GM12878 (cell line): Measurements from ENCODE around the gene MAN2B2. TPM values are rescaled to one million over a fixed set of nuclear protein-coding genes. Genes with fewer than 3 reads are reported as not detected.

Experiments used
- ATAC-seq: fragments of 200-7000 bp; cut with Tn5 transposase; 3 replicates; pipeline ENCODE4 v1.9.1; 2020; ENCODE audit warnings: mild to moderate bottlenecking, moderate library complexity
- BruUV-seq: library from RNA; stranded (reverse); fragments of 400-500 nt; replicated peaks from 2 replicates; lab custom pipeline; 2021; lab: Mats Ljungman, UMichigan
- CTCF ChIA-PET: fragments of 300-600 bp; sonication (Branson Sonifier 250); formaldehyde crosslinking; extraction: SDS; loops from one replicate; lab custom pipeline; 2021; ENCODE audit warnings: inconsistent platforms; lab: Yijun Ruan, JAX
- POLR2A ChIA-PET: fragments of 350-600 bp; formaldehyde crosslinking; extraction: SDS; loops from one replicate; lab custom pipeline; 2021; ENCODE audit warnings: inconsistent platforms; lab: Charles Lee
- RAD21 ChIA-PET: fragments of 300-600 bp; sonication (Branson Sonifier 250); formaldehyde crosslinking; loops from one replicate; lab custom pipeline; 2023; ENCODE audit warnings: antibody characterized with exemption; ENCODE audit not compliant: unreplicated experiment; lab: Charles Lee
- SMC1A ChIA-PET: fragments of 300-600 bp; sonication (Branson Sonifier 250); formaldehyde crosslinking; loops from one replicate; lab custom pipeline; 2023; ENCODE audit not compliant: unreplicated experiment, uncharacterized antibody; lab: Charles Lee
- DNase-seq: peaks from one replicate; pipeline ENCODE4 v3.0.0-alpha.2; 2011; ENCODE audit warnings: low read depth, low spot score
- FAIRE-seq: peaks from 3 replicates; lab custom pipeline; 2011; peaks lifted over from hg19 to GRCh38; lab: Jason Lieb, UNC
- H2AFZ ChIP-seq: 2 replicates; pipeline ENCODE4 v1.6.0; 2011; ENCODE audit warnings: low read depth, low read length, control low read depth; ENCODE audit not compliant: control insufficient read depth
- H3K27ac ChIP-seq: 2 replicates; pipeline ENCODE4 v1.5.1; 2011; ENCODE audit warnings: control low read depth; ENCODE audit not compliant: control insufficient read depth, insufficient read depth
- H3K27me3 ChIP-seq, 2 experiments: replicated peaks in 1 of 2; 2 replicates each; pipeline versions ENCODE4 v1.6.0 to v1.6.1; 2011; ENCODE audit warnings: low read length in 1 of 2; ENCODE audit not compliant: control insufficient read depth in 2 of 2, insufficient read depth in 2 of 2
- H3K36me3 ChIP-seq, 2 experiments: 2 replicates each; pipeline ENCODE4 v1.5.1; 2011; ENCODE audit warnings: low read length in 1 of 2; ENCODE audit not compliant: control insufficient read depth in 2 of 2, insufficient read depth in 2 of 2
- H3K4me1 ChIP-seq: 2 replicates; pipeline ENCODE4 v1.6.1; 2011; ENCODE audit warnings: mild to moderate bottlenecking, low read length, moderate library complexity, mixed read lengths; ENCODE audit not compliant: control insufficient read depth, insufficient read depth
- H3K4me2 ChIP-seq: 2 replicates; pipeline ENCODE4 v1.6.0; 2011; ENCODE audit warnings: control low read depth; ENCODE audit not compliant: control insufficient read depth, insufficient read depth
- H3K4me3 ChIP-seq: fragments of 200-600 bp; sonication (generic); 2 replicates; pipeline ENCODE4 v1.5.1; 2016
- H3K79me2 ChIP-seq: 2 replicates; pipeline ENCODE4 v1.6.0; 2011; ENCODE audit warnings: low read length; ENCODE audit not compliant: control insufficient read depth, insufficient read depth
- H3K9ac ChIP-seq: 2 replicates; pipeline ENCODE4 v1.8.0; 2011; ENCODE audit warnings: low read length, control low read depth, mixed read lengths; ENCODE audit not compliant: control insufficient read depth, insufficient read depth
- H3K9me3 ChIP-seq: replicated peaks from 3 replicates; pipeline ENCODE4 v1.5.1; 2011; ENCODE audit warnings: mild to moderate bottlenecking, low read length; ENCODE audit not compliant: control insufficient read depth, insufficient read depth
- H4K20me1 ChIP-seq: 2 replicates; pipeline ENCODE4 v1.6.0; 2011; ENCODE audit not compliant: control insufficient read depth, insufficient read depth
- BRCA1 ChIP-seq: IDR thresholded peaks from 2 replicates; pipeline ENCODE4 v1.6.1; 2011; ENCODE audit warnings: low read depth, low read length, improper control_type of control experiment
- CEBPB ChIP-seq, 2 experiments: fragments of 150-350 bp in 1 of 2; IDR thresholded peaks; 2 replicates each; pipeline ENCODE4 v1.6.1; 2012 to 2014; ENCODE audit warnings: low read depth in 2 of 2, low read length in 2 of 2, borderline replicate concordance in 1 of 2, inconsistent platforms in 1 of 2
- FOS ChIP-seq: IDR thresholded peaks from 3 replicates; pipeline ENCODE4 v1.6.1; 2011; ENCODE audit warnings: borderline replicate concordance; ENCODE audit not compliant: insufficient read length; ENCODE audit errors: extremely low read depth
- FOXK2 ChIP-seq: fragments of 450-650 bp; IDR thresholded peaks from 2 replicates; pipeline ENCODE4 v1.6.1; 2017; ENCODE audit warnings: mild to moderate bottlenecking, moderate library complexity
- JUND ChIP-seq: IDR thresholded peaks from 2 replicates; pipeline ENCODE4 v1.6.1; 2012; ENCODE audit warnings: low read depth, mild to moderate bottlenecking, low read length, improper control_type of control experiment, moderate library complexity
- NR2C2 ChIP-seq: IDR thresholded peaks from 2 replicates; pipeline ENCODE4 v1.6.1; 2011; ENCODE audit warnings: borderline replicate concordance, low read depth; ENCODE audit not compliant: control insufficient read depth, insufficient read length
- PAX8 ChIP-seq: fragments of 450-650 bp; IDR thresholded peaks from 2 replicates; pipeline ENCODE4 v1.6.1; 2017; ENCODE audit warnings: mild to moderate bottlenecking, moderate library complexity
- POLR2AphosphoS5 ChIP-seq: IDR thresholded peaks from 2 replicates; pipeline ENCODE4 v1.6.1; 2011; ENCODE audit warnings: mild to moderate bottlenecking, low read length, inconsistent platforms
- RAD51 ChIP-seq: fragments of 450-650 bp; IDR thresholded peaks from 2 replicates; pipeline ENCODE4 v1.6.1; 2016; ENCODE audit warnings: moderate library complexity, mild to moderate bottlenecking, inconsistent platforms
- RBBP5 ChIP-seq: fragments of 200-600 bp; sonication (generic); conservative IDR thresholded peaks from 2 replicates; pipeline ENCODE4 v1.6.1; 2016
- RCOR1 ChIP-seq: conservative IDR thresholded peaks from 2 replicates; pipeline ENCODE4 v1.6.1; 2012; ENCODE audit warnings: low read depth, low read length, improper control_type of control experiment
- RFX5 ChIP-seq: IDR thresholded peaks from 2 replicates; pipeline ENCODE4 v1.6.1; 2011; ENCODE audit warnings: low read depth, low read length, improper control_type of control experiment
- TBL1XR1 ChIP-seq: IDR thresholded peaks from 2 replicates; pipeline ENCODE4 v1.6.1; 2012; ENCODE audit warnings: low read depth, low read length, improper control_type of control experiment
- WRNIP1 ChIP-seq: IDR thresholded peaks from 2 replicates; pipeline ENCODE4 v1.6.1; 2011; ENCODE audit warnings: low read depth, low read length, improper control_type of control experiment, borderline replicate concordance
- WGBS: methylation state at CpG from one replicate; pipeline ENCODE4 v1.1.6; 2016; ENCODE audit warnings: low lambda C conversion rate; ENCODE audit not compliant: insufficient replicate concordance, insufficient coverage; ENCODE audit errors: missing lambda C conversion rate; 5-methylcytosine and 5-hydroxymethylcytosine counted together
- in situ Hi-C: fragments of 300-500 bp; cut with MboI; formaldehyde crosslinking; loops from 9 replicates; pipeline ENCODE4 v1.14.3; 2018; ENCODE audit warnings: mixed read lengths
- intact Hi-C: fragments of 100-400 bp; cut with micrococcal nuclease; formaldehyde crosslinking; loops from one replicate; pipeline ENCODE4 v1.14.2; 2022; ENCODE audit not compliant: unreplicated experiment
- polyA plus RNA-seq, 11 experiments: library from polyadenylated mRNA; depleted of rRNA in 4 of 11; unstranded in 6 of 11; stranded (reverse) in 5 of 11; fragments of >200 nt; fragmentation: Nextera tagmentation in 4 of 11; fragmentation: Illumina TruSeq in 1 of 11; extraction: Ambion mirVana in 4 of 11; extraction: Trizol in 1 of 11; gene quantifications; 1 replicate in 1 of 11; 2 replicates in 10 of 11; pipeline versions ENCODE4 v1.2.1 to v1.2.3, GENCODE V29; 2011 to 2016; ENCODE audit warnings: inconsistent platforms in 2 of 11, missing spikeins in 2 of 11, low read depth in 1 of 11
- total RNA-seq, 4 experiments: library from RNA; depleted of rRNA in 3 of 4; stranded (reverse); fragments of >200 nt in 3 of 4; fragmentation: Illumina TruSeq in 1 of 4; extraction: Trizol in 1 of 4; gene quantifications; 2 replicates each; pipeline versions ENCODE4 v1.2.1 to v1.2.3, GENCODE V29; 2013 to 2021
- TF ChIP-seq, protein P1 (sequence below): IDR thresholded peaks from 2 replicates; pipeline ENCODE4 v1.6.1; 2011; ENCODE audit warnings: low read depth, low read length, improper control_type of control experiment, borderline replicate concordance
- TF ChIP-seq, protein P2 (sequence below): IDR thresholded peaks from 2 replicates; pipeline ENCODE4 v1.6.1; 2012; ENCODE audit warnings: low read length, inconsistent platforms

The MAN2B2 gene
- total and polyA plus RNA-seq, 10 of the 15 experiments (the other 5 are each of a cell fraction or from before 2014, with no cell fraction given) = 0.47 to 14.5 (median 7.0) TPM

DNA sequence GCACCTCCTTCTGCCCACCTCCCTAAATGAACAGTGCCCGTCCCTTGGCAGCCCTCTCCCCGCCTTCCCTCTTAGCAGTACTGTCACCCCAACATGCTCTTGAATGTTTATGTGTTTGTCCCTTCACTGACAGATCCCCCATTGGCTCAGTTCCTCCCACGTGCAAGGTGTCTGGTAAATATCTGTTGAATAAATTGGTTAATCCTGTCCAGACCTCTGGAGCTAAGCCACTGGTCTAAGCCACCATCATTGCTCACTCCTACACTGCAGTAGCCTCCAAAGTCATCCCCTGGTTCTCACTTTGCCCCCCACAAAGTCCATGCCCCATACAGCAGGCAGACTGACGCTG lies 26.1 kb upstream of the MAN2B2 start:
- WGBS = 0% methylated on average over 4 of the region's 4 CpGs
- Histone ChIP-seq H4K20me1 (no peaks in the 10 kb centered on the region), H3K9me3 (no peaks in the 10 kb centered on the region; the same call in 2 of the 3 replicates), H3K36me3 (no peaks in the 10 kb centered on the region), H3K79me2 (no peaks in the 10 kb centered on the region), H3K4me1 (no peaks in the 10 kb centered on the region), H3K4me2 (no peak overlapping the region), H3K27ac (no peak overlapping the region), H3K4me3 (no peak overlapping the region), H2AFZ (no peak overlapping the region), H3K9ac (no peak overlapping the region), H3K27me3 (no peaks in the 10 kb centered on the region)
- DNase-seq (no peak), ATAC-seq (no peak), FAIRE-seq (no peak)
- BruUV-seq = no TSS peak
- CTCF ChIA-PET = interaction anchor here (0.6 kb wide), 1 partner anchor 324 kb away, joined by 3 read pairs; no protein-coding TSS in a partner anchor
- RAD21 ChIA-PET = interaction anchor here (1.5 kb wide), 1 partner anchor 222 kb away, joined by 3 read pairs; no protein-coding TSS in a partner anchor
- TF ChIP-seq NR2C2 (no peak), CEBPB (IDR thresholded peaks at IDR 0.05; ENCODE audit: borderline replicate concordance in 1 of 2, low read depth in 2 of 2, low read length in 2 of 2) (no peak), JUND (no peak), RCOR1 (no peak), WRNIP1 (no peak), FOS (no peak), BRCA1 (no peak), RAD51 (no peak), FOXK2 (no peak), RFX5 (no peak), RBBP5 (no peak), PAX8 (no peak), TBL1XR1 (no peak), POLR2AphosphoS5 (no peak)
- TF ChIP-seq, protein P1, sequence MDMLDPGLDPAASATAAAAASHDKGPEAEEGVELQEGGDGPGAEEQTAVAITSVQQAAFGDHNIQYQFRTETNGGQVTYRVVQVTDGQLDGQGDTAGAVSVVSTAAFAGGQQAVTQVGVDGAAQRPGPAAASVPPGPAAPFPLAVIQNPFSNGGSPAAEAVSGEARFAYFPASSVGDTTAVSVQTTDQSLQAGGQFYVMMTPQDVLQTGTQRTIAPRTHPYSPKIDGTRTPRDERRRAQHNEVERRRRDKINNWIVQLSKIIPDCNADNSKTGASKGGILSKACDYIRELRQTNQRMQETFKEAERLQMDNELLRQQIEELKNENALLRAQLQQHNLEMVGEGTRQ = no peak
- TF ChIP-seq, protein P2, sequence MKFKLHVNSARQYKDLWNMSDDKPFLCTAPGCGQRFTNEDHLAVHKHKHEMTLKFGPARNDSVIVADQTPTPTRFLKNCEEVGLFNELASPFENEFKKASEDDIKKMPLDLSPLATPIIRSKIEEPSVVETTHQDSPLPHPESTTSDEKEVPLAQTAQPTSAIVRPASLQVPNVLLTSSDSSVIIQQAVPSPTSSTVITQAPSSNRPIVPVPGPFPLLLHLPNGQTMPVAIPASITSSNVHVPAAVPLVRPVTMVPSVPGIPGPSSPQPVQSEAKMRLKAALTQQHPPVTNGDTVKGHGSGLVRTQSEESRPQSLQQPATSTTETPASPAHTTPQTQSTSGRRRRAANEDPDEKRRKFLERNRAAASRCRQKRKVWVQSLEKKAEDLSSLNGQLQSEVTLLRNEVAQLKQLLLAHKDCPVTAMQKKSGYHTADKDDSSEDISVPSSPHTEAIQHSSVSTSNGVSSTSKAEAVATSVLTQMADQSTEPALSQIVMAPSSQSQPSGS = no peak
- in situ Hi-C loops (loop anchor here (5.0 kb wide), 1 partner anchor 297 kb away; no protein-coding TSS in a partner anchor), intact Hi-C loops (loop anchor here (5.0 kb wide), 1 partner anchor 297 kb away; no protein-coding TSS in a partner anchor)
- POLR2A ChIA-PET = no interaction called here
- SMC1A ChIA-PET = interaction anchor here (0.6 kb wide), 1 partner anchor 1604 kb away, joined by 3 read pairs; no protein-coding TSS in a partner anchor
